ENCODE data around the gene LSM14A. TPM values are rescaled to one million over a fixed set of nuclear protein-coding genes. Genes with fewer than 3 reads are reported as not detected.
A peak's percentile ranks its signal among the peaks of the same experiment; 100 is the strongest.
"Not testable (repeated sequence)": the region's sequence is repeated elsewhere in the genome, so short reads cannot be mapped to it uniquely, and the experiment has no call there.

Gene LSM14A
- total RNA-seq, 1 experiment from 2014 or later = 67.4 TPM

- DNase-seq = no peak
Observed at GRCh38 chr19:34165295-34165738, 7.0 kb upstream of the LSM14A start.

DNA sequence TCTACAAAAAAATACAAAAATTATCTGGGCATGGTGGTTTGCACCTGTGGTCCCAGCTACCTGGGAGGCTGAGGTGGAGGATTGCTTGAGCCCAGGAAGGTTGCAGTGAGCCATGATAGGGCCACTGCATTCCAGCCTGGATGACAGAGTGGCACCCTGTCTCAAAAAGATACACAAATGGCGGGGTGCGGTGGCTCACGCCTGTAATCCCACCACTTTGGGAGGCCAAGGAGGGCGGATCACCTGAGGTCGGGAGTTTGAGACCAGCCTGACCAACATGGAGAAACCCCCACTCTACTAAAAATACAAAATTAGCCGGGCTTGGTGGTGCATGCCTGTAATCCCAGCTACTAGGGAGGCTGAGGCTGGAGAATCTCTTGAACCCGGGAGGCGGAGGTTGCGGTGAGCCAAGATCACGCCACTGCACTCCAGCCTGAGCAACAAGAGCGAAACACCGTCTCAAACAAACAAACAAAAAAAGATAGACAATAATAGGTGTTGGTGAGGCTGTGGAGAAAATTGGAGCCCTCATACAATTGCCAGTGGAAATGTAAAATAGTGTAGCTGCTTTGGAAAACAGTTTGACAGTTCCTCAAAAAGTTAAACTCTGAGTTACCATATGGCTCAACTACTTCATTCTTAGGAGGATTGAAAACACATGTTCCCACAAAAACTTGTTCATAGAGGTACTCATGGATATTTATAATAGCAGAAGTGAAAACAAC lies 2.7 kb upstream of the LSM14A start:
- POLR2A ChIA-PET (ENCODE audit: unreplicated experiment); H3K9me3 ChIP-seq (ENCODE audit: low read length); DNase-seq; H3K27ac ChIP-seq (ENCODE audit: low read length); H3K27me3 ChIP-seq (ENCODE audit: low read length); H3K4me2 ChIP-seq (ENCODE audit: low read length); H2AFZ ChIP-seq (ENCODE audit: low read length); CTCF ChIA-PET; H3K36me3 ChIP-seq (ENCODE audit: low read depth, low read length); H3F3A ChIP-seq (ENCODE audit: low read length, unreplicated experiment); BruUV-seq (replicated peaks); H4K20me1 ChIP-seq (ENCODE audit: low read length); H3K9ac ChIP-seq (ENCODE audit: low read length); intact Hi-C loops (cut with micrococcal nuclease); ATAC-seq; H3K4me1 ChIP-seq (ENCODE audit: insufficient read depth, low read length); H3K4me3 ChIP-seq (ENCODE audit: low read length); H3K9me2 ChIP-seq (replicated peaks; ENCODE audit: low read length): not testable (repeated sequence)
- peaks cover 29% of the 10 kb centered on the region for H3K79me2 ChIP-seq (ENCODE audit: low read length)

More at GRCh38 chr19:34165295-34165738, 7.0 kb upstream of the LSM14A start:
- Histone ChIP-seq H3K4me1 (ENCODE audit: insufficient read depth, low read length) (peaks cover 6% of the 10 kb centered on the region), H3K79me2 (ENCODE audit: low read length) (no peaks in the 10 kb centered on the region), H2AFZ (ENCODE audit: low read length) (no peak overlapping the region), H3K27ac (ENCODE audit: low read length) (no peak overlapping the region), H3K4me3 (ENCODE audit: low read length) (no peak overlapping the region), H3K27me3 (ENCODE audit: low read length) (no peaks in the 10 kb centered on the region), H3K36me3 (ENCODE audit: low read depth, low read length) (no peaks in the 10 kb centered on the region), H3K4me2 (ENCODE audit: low read length) (no peak overlapping the region), H3F3A (ENCODE audit: low read length, unreplicated experiment) (no peaks in the 10 kb centered on the region), H4K20me1 (ENCODE audit: low read length) (no peaks in the 10 kb centered on the region), H3K9me3 (ENCODE audit: low read length) (no peaks in the 10 kb centered on the region), H3K9ac (ENCODE audit: low read length) (no peak overlapping the region), H3K9me2 (replicated peaks; ENCODE audit: low read length) (no peaks in the 10 kb centered on the region)
- no peak for ATAC-seq
- ChIA-PET CTCF (no interaction called here), POLR2A (ENCODE audit: unreplicated experiment) (no interaction called here)
- intact Hi-C loops (cut with micrococcal nuclease) = no loop called here
- no TSS peak for BruUV-seq (replicated peaks)
- TF ChIP-seq, protein P1, sequence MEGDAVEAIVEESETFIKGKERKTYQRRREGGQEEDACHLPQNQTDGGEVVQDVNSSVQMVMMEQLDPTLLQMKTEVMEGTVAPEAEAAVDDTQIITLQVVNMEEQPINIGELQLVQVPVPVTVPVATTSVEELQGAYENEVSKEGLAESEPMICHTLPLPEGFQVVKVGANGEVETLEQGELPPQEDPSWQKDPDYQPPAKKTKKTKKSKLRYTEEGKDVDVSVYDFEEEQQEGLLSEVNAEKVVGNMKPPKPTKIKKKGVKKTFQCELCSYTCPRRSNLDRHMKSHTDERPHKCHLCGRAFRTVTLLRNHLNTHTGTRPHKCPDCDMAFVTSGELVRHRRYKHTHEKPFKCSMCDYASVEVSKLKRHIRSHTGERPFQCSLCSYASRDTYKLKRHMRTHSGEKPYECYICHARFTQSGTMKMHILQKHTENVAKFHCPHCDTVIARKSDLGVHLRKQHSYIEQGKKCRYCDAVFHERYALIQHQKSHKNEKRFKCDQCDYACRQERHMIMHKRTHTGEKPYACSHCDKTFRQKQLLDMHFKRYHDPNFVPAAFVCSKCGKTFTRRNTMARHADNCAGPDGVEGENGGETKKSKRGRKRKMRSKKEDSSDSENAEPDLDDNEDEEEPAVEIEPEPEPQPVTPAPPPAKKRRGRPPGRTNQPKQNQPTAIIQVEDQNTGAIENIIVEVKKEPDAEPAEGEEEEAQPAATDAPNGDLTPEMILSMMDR (conservative IDR thresholded peaks at IDR 0.05; ENCODE audit: low read depth, low read length) = no peak
- TF ChIP-seq EZH2 (IDR thresholded peaks at IDR 0.05; ENCODE audit: low read length, unreplicated experiment) (no peak), EZH2phosphoT487 (IDR thresholded peaks at IDR 0.05; ENCODE audit: borderline replicate concordance, low read length) (no peak)

GRCh38 chr19:34171539-34171876 lies 796 bp upstream of the LSM14A start:
- H3K9me2 ChIP-seq (replicated peaks; ENCODE audit: low read length) = no peaks in the 10 kb centered on the region
- H3K27me3 ChIP-seq (ENCODE audit: low read length) = no peaks in the 10 kb centered on the region
- H3F3A ChIP-seq (ENCODE audit: low read length, unreplicated experiment) = no peaks in the 10 kb centered on the region
- H3K4me2 ChIP-seq (ENCODE audit: low read length) = peak overlapping the region; percentile 90
- ChIA-PET POLR2A (ENCODE audit: unreplicated experiment) (no interaction called here), CTCF (no interaction called here)
- BruUV-seq (replicated peaks) = no TSS peak
- DNase-seq = peak; percentile 6
- H3K79me2 ChIP-seq (ENCODE audit: low read length) = peaks cover 47% of the 10 kb centered on the region
- peak overlapping the region; percentile 98 for H3K9ac ChIP-seq (ENCODE audit: low read length)
- no peak overlapping the region; the same call in 1 of the 2 replicates for H3K27ac ChIP-seq (ENCODE audit: low read length)
- H4K20me1 ChIP-seq (ENCODE audit: low read length) = peaks cover 25% of the 10 kb centered on the region
- TF ChIP-seq EZH2 (IDR thresholded peaks at IDR 0.05; ENCODE audit: low read length, unreplicated experiment) (no peak), EZH2phosphoT487 (IDR thresholded peaks at IDR 0.05; ENCODE audit: borderline replicate concordance, low read length) (no peak)
- TF ChIP-seq, protein P1 (conservative IDR thresholded peaks at IDR 0.05; ENCODE audit: low read depth, low read length) = no peak
- H2AFZ ChIP-seq (ENCODE audit: low read length) = peak overlapping the region; percentile 87; the same call in 1 of the 2 replicates
- no peaks in the 10 kb centered on the region; the same call in 1 of the 2 replicates for H3K36me3 ChIP-seq (ENCODE audit: low read depth, low read length)
- intact Hi-C loops (cut with micrococcal nuclease) = no loop called here
- ATAC-seq = no peak
- H3K9me3 ChIP-seq (ENCODE audit: low read length) = no peaks in the 10 kb centered on the region
- peak overlapping the region; percentile 95 for H3K4me3 ChIP-seq (ENCODE audit: low read length)
- peaks cover 25% of the 10 kb centered on the region for H3K4me1 ChIP-seq (ENCODE audit: insufficient read depth, low read length)

All from PC-3 (cell line).